Mesodermal cell (in vitro differentiated cells): Measurements from ENCODE around the gene ABL1. TPM values are rescaled to one million over a fixed set of nuclear protein-coding genes. Genes with fewer than 3 reads are reported as not detected.
"Not testable (repeated sequence)": the region's sequence is repeated elsewhere in the genome, so short reads cannot be mapped to it uniquely, and the experiment has no call there.

Experiments
- H3K27ac ChIP-seq: 2 replicates; pipeline ENCODE4 v1.7.0; 2013; ENCODE audit warnings: mild to moderate bottlenecking, low read depth, low read length, moderate library complexity; ENCODE audit not compliant: severe bottlenecking
- H3K36me3 ChIP-seq: 2 replicates; pipeline ENCODE4 v1.7.1; 2013; ENCODE audit warnings: mild to moderate bottlenecking, low read length, moderate library complexity; ENCODE audit not compliant: control insufficient read depth, insufficient read depth
- H3K4me1 ChIP-seq: one replicate; pipeline ENCODE4 v1.7.1; 2013; ENCODE audit warnings: mild to moderate bottlenecking, low read length; ENCODE audit not compliant: insufficient read depth, control insufficient read depth, poor library complexity, severe bottlenecking
- H3K4me3 ChIP-seq: 2 replicates; pipeline ENCODE4 v1.7.0; 2013; ENCODE audit warnings: low read length, control low read depth, mild to moderate bottlenecking; ENCODE audit not compliant: insufficient read depth, poor library complexity, severe bottlenecking; ENCODE audit errors: extremely low read depth
- H3K9me3 ChIP-seq: 2 replicates; pipeline ENCODE4 v1.7.1; 2013; ENCODE audit warnings: mild to moderate bottlenecking, low read length, moderate library complexity; ENCODE audit not compliant: control insufficient read depth
- WGBS, 2 experiments: methylation state at CpG; one replicate each; pipeline ENCODE4 v1.1.5; 2013; ENCODE audit warnings: missing lambda C conversion rate in 2 of 2; ENCODE audit not compliant: insufficient coverage in 2 of 2; 5-methylcytosine and 5-hydroxymethylcytosine counted together
- polyA plus RNA-seq, 2 experiments: library from polyadenylated mRNA; stranded (reverse); fragments of 50-300 nt; gene quantifications; one replicate each; pipeline ENCODE4 v1.2.3, GENCODE V29; 2013

ABL1 gene
- 64.2 TPM for polyA plus RNA-seq (2013, experiment 1 of 2)
- polyA plus RNA-seq (2013, experiment 2 of 2), result 57.6 TPM

DNA sequence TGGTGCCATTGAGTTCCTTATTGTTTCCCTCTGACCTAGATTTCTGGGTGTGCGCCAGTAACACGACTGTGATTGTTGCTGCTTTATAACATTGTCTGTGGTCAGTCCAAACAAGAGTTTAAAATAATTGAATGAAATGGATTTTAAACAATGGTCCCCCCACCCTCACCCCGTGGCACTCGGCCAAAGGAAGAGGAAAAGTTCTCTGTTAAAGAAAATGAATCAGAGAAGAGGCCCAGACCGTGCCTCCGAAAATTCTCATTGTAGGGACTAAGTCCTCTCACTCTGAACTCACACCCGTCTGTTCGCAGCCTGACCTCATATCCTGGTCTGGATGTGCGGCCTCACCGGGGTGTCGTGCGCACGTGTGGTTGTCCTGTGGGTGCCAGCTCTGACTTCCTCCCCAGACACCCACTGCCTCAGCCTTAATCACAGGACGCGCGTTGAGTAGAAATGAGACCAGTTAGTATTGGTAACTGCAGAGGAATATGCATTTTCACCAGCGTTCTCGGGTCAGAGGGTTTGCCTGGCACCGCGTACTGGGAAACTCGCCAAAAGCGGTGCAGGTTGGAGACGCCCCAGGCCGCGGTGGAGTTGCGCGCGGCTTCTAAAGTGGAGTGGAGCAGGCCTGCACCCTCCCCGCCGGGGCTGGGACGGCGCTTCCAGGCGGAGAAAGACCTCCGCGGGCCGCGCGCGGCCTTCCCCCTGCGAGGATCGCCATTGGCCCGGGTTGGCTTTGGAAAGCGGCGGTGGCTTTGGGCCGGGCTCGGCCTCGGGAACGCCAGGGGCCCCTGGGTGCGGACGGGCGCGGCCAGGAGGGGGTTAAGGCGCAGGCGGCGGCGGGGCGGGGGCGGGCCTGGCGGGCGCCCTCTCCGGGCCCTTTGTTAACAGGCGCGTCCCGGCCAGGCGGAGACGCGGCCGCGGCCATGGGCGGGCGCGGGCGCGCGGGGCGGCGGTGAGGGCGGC lies at the start of gene ABL1:
Gene ABL1 (plus strand): TSS at position 884 of the 966 bp plus-strand sequence. CDS start 193 bp downstream, outside the sequence.
- H3K4me3 ChIP-seq, result peak within 1 kb of the TSS; percentile 83
- H3K4me1 ChIP-seq, result peaks cover 27% of the 10 kb centered on the region
- peaks cover 2% of the 10 kb centered on the region for H3K36me3 ChIP-seq
- H3K27ac ChIP-seq, result peak within 1 kb of the TSS; percentile 94
- H3K9me3 ChIP-seq, result no peaks in the 10 kb centered on the region
- 1 to 3% methylated on average over 38 to 60 of the region's 78 CpGs for WGBS, 2 experiments

GRCh38 chr9:130785940-130786508 lies 49.0 kb upstream of the ABL1 start:
- Histone ChIP-seq H3K4me3 (no peak overlapping the region), H3K36me3 (no peaks in the 10 kb centered on the region), H3K27ac (no peak overlapping the region), H3K9me3 (peaks cover 16% of the 10 kb centered on the region), H3K4me1 (no peaks in the 10 kb centered on the region)
- WGBS, 2 experiments, result 93 to 100% methylated on average over 4 to 5 of the region's 6 CpGs

DNA sequence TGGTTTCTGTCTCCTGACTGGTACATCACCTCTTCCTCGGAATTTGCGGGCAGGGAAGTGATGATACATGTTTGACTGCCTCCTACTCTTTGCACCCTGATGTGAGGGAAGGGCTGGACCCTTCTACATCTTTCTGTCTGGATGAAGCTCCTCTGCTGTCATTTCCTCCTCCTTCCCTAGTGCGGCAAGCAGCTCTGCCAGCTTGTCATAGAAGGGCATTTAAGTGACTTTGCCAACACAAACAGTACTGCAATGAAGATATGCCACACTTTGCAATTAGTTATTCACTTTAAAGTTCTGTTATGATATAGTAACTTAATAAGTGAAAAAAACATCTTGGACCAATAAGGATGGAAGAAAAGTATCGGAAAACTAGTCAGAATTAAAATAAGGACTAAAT lies 48.5 kb upstream of the ABL1 start:
- peaks cover 16% of the 10 kb centered on the region for H3K9me3 ChIP-seq
- 90 to 100% methylated on average over 2 to 3 of the region's 4 CpGs for WGBS, 2 experiments
- H3K4me1 ChIP-seq, result no peaks in the 10 kb centered on the region
- H3K4me3 ChIP-seq, result no peak overlapping the region
- H3K36me3 ChIP-seq, result no peaks in the 10 kb centered on the region
- H3K27ac ChIP-seq, result no peak overlapping the region

GRCh38 chr9:130789747-130790672 lies 45.0 kb upstream of the ABL1 start:
- 97 to 99% methylated on average over 4 of the region's 7 CpGs for WGBS, 2 experiments
- H3K4me1 ChIP-seq, result no peaks in the 10 kb centered on the region
- H3K36me3 ChIP-seq, result no peaks in the 10 kb centered on the region
- H3K9me3 ChIP-seq, result peaks cover 16% of the 10 kb centered on the region
- no peak overlapping the region for H3K27ac ChIP-seq
- no peak overlapping the region for H3K4me3 ChIP-seq

DNA sequence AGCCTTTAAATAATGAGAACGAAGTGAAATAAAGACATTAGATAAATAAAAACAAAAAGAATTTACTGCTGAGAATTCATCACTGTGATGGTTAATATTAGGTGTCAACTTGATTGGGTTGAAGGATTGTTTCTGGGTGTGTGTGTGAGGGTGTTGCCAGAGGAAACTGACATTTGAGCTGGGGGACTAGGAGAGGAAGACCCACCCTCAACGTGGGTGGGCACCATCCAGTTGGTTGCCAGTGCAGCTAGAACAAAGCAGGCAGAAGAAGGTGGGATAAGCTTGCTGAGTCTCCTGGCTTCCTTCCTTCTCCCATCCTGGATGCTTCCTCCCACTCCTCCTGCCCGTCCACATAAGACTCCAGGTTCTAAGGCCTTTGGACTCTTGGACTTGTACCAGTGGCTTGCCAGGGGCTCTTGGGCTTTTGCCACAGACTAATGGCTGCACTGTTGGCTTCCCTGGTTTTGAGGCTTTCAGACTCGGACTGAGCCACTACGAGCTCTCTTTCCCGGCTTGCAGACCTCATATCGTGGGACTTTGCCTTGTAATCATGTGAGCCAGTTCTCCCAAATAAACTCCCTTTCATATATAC lies 43.7 kb upstream of the ABL1 start:
- Histone ChIP-seq H3K4me3 (no peak overlapping the region), H3K27ac (no peak overlapping the region), H3K4me1 (no peaks in the 10 kb centered on the region), H3K9me3 (peaks cover 16% of the 10 kb centered on the region), H3K36me3 (no peaks in the 10 kb centered on the region)
- 87 to 90% methylated on average over 6 of the region's 7 CpGs for WGBS, 2 experiments

- WGBS, 2 experiments, result 97% methylated on average over 7 of the region's 7 CpGs
- no peaks in the 10 kb centered on the region for H3K4me1 ChIP-seq
- no peaks in the 10 kb centered on the region for H3K36me3 ChIP-seq
- peaks cover 15% of the 10 kb centered on the region for H3K9me3 ChIP-seq
- no peak overlapping the region for H3K27ac ChIP-seq
- no peak overlapping the region for H3K4me3 ChIP-seq
These were observed 41.5 kb upstream of the ABL1 start for GRCh38 chr9:130793589-130793988.

GRCh38 chr9:130794021-130794420 lies 41.0 kb upstream of the ABL1 start:
- H3K4me3 ChIP-seq, H3K4me1 ChIP-seq, H3K36me3 ChIP-seq, H3K27ac ChIP-seq: not testable (repeated sequence)
- peaks cover 10% of the 10 kb centered on the region for H3K9me3 ChIP-seq
- WGBS, 2 experiments, result no CpG with 5 or more reads among the region's 2 CpGs

DNA sequence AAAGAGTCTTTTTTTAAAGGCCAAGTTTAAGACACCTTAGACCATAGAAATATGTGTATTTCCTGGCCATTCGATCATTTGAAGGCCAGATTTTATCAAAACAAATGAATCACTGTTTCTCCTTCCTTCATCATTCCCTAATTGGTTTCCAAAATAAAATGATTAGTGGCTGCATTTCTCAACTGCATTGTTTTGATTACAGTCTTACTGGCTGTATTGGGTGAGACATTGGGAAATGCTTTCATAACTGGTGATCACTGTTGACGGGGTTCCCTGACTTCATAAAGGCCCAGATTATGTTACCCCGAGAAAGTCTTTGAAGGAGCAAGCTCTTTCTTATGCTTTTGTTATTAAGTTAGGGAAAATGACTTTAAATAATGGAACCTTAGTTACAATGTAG lies 40.6 kb upstream of the ABL1 start:
- not testable (repeated sequence) for H3K9me3 ChIP-seq, H3K4me1 ChIP-seq, H3K36me3 ChIP-seq, H3K27ac ChIP-seq, H3K4me3 ChIP-seq
- WGBS, 2 experiments, result 100% methylated on average over 1 to 2 of the region's 3 CpGs

- WGBS, 2 experiments, result 93 to 100% methylated on average over 3 to 6 of the region's 6 CpGs
- H3K4me3 ChIP-seq, result no peak overlapping the region
- H3K36me3 ChIP-seq, result no peaks in the 10 kb centered on the region
- peaks cover 2% of the 10 kb centered on the region for H3K9me3 ChIP-seq
- H3K4me1 ChIP-seq, result no peaks in the 10 kb centered on the region
- no peak overlapping the region for H3K27ac ChIP-seq
These were observed 40.0 kb upstream of the ABL1 start for GRCh38 chr9:130794923-130795495.

GRCh38 chr9:130803116-130803515 lies 31.9 kb upstream of the ABL1 start:
- H3K9me3 ChIP-seq, H3K4me3 ChIP-seq, H3K4me1 ChIP-seq, H3K27ac ChIP-seq, H3K36me3 ChIP-seq: not testable (repeated sequence)
- WGBS, 2 experiments, result 82 to 83% methylated on average over 8 to 9 of the region's 11 CpGs
